Thoracic aorta (tissue), 2 donors: ENCODE data around the gene CNTN4. TPM values are rescaled to one million over a fixed set of nuclear protein-coding genes. Genes with fewer than 3 reads are reported as not detected.

Experiments
- ATAC-seq: fragments of 150-250 bp; one replicate; pipeline ENCODE4 v1.8.0; 2017; ENCODE audit warnings: low read depth; ENCODE audit not compliant: insufficient number of reproducible peaks, low FRiP score
- DNase-seq: peaks from one replicate; pipeline ENCODE4 v3.0.0-alpha.2; 2020; ENCODE audit warnings: low spot score
- H3K27ac ChIP-seq, 2 donors: fragments of 200-600 bp; sonication (generic); 1 replicate in 1 of 2; 2 replicates in 1 of 2; pipeline ENCODE4 v1.5.1; 2016; ENCODE audit warnings: mild to moderate bottlenecking in 2 of 2, moderate library complexity in 2 of 2
- H3K27me3 ChIP-seq: fragments of 200-600 bp; sonication (generic); replicated peaks from 2 replicates; pipeline ENCODE4 v1.6.0; 2016; ENCODE audit warnings: mild to moderate bottlenecking; ENCODE audit not compliant: insufficient read depth
- H3K36me3 ChIP-seq: fragments of 200-600 bp; sonication (generic); one replicate; pipeline ENCODE4 v1.5.1; 2016
- H3K4me1 ChIP-seq, 2 donors: fragments of 200-600 bp; sonication (generic); 1 replicate in 1 of 2; 2 replicates in 1 of 2; pipeline versions ENCODE4 v1.5.1 to v1.6.0; 2016; ENCODE audit warnings: low read depth in 2 of 2, mild to moderate bottlenecking in 1 of 2; ENCODE audit not compliant: control insufficient read depth in 1 of 2
- H3K4me3 ChIP-seq: fragments of 200-600 bp; sonication (generic); 2 replicates; pipeline ENCODE4 v1.5.1; 2016; ENCODE audit warnings: mild to moderate bottlenecking
- H3K9me3 ChIP-seq: fragments of 200-600 bp; sonication (generic); 2 replicates; pipeline ENCODE4 v1.5.1; 2016
- total RNA-seq, 2 donors: library from RNA; depleted of rRNA; stranded (reverse); fragments of >200 nt; gene quantifications; one replicate each; pipeline versions ENCODE4 v1.1.0 to v1.2.3, GENCODE V29; 2016
- TF ChIP-seq, protein P1 (sequence below): fragments of 200-600 bp; sonication (generic); IDR thresholded peaks from one replicate; pipeline ENCODE4 v1.5.1; 2019; ENCODE audit warnings: antibody characterized with exemption

Gene CNTN4
- total RNA-seq, 2 donors from 2014 or later = 103 to 116 TPM

DNA sequence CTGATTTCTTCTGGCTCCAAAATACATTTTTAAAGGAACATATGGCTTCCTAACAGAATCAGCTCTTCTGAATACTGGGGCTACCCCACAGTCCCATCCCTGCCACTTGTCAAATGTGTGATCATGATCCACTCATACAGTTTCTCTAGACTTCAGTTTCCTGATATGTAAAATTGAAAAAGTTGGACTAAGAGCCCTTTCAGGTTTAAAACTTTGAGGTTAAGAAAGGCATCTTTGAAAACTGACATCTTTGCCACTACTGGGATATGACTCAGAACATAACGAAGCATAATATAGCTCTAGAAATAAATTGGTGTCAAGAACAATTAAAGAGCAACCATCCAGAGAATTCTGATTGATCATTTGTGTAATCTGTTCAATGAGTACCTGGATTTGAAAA, 763.3 kb downstream of the CNTN4 start:
- Histone ChIP-seq H3K27me3 (no peaks in the 10 kb centered on the region), H3K4me1 (no peaks in the 10 kb centered on the region), H3K9me3 (no peaks in the 10 kb centered on the region), H3K4me3 (no peak overlapping the region), H3K27ac (no peak overlapping the region), H3K36me3 (no peaks in the 10 kb centered on the region)
- ATAC-seq (no peak), DNase-seq (no peak)
- TF ChIP-seq, protein P1, sequence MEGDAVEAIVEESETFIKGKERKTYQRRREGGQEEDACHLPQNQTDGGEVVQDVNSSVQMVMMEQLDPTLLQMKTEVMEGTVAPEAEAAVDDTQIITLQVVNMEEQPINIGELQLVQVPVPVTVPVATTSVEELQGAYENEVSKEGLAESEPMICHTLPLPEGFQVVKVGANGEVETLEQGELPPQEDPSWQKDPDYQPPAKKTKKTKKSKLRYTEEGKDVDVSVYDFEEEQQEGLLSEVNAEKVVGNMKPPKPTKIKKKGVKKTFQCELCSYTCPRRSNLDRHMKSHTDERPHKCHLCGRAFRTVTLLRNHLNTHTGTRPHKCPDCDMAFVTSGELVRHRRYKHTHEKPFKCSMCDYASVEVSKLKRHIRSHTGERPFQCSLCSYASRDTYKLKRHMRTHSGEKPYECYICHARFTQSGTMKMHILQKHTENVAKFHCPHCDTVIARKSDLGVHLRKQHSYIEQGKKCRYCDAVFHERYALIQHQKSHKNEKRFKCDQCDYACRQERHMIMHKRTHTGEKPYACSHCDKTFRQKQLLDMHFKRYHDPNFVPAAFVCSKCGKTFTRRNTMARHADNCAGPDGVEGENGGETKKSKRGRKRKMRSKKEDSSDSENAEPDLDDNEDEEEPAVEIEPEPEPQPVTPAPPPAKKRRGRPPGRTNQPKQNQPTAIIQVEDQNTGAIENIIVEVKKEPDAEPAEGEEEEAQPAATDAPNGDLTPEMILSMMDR = no peak

DNA sequence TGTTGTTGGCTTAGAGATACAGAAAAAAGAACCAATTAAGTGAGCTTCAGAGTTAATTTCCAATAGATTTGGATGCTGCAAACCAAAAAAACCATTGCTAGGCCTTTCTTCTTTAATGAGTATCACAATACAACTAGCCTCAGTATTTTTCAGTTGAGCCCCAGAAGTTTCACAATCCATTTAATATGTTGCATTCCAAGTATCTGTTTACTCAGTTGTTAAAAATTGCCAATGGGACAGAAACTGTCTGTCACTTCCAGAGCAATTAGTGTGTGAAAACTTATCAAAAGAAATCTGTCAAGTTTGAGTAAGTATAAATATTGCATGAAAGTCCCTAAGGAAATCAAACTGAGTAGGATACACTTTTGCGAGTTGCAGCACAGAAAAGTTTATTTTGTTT, 763.7 kb downstream of the CNTN4 start:
- no peaks in the 10 kb centered on the region for H3K9me3 ChIP-seq
- no peak overlapping the region for H3K27ac ChIP-seq
- ATAC-seq (no peak), DNase-seq (no peak)
- TF ChIP-seq, protein P1 = no peak
- no peaks in the 10 kb centered on the region for H3K27me3 ChIP-seq
- no peaks in the 10 kb centered on the region for H3K36me3 ChIP-seq
- H3K4me3 ChIP-seq = no peak overlapping the region
- H3K4me1 ChIP-seq = no peaks in the 10 kb centered on the region

DNA sequence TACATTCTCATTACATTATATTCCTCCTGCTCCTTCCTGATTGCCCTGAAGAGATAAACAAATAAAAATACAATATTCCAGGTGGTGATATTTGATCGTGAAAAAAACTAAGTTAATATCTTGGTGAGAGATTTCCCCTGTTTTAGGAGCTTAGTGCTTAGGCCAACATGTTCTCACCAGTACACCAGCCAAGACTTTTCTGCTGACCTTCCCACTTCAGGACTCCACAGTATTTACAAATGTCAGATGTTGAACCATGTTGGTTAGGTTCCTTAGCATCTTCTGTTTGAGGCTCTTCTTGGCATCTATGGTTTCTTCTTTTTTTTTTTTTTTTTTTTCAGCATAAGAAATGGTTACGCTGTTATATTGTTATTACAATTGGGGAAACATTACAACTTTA, 764.5 kb downstream of the CNTN4 start:
- no peak for ATAC-seq

DNA sequence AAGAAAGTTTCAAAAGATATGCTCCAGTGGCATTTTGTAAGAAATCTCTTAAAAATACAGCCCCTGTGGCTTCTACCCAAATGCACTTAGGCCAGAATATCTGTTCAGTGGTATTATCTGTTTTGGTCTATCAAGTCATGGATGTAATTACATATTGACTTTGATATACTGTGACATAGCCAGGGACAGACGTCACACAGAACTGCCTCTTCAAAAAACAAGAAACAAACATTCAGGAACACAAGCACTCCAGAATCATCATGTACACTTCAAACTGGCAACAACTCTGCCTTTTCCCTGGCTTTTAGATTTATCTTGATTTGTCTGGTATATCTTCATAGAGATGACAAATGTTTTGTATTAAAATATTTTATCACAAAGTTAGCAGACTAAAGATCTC, 771.2 kb downstream of the CNTN4 start:
- Histone ChIP-seq H3K36me3 (peaks cover 5% of the 10 kb centered on the region), H3K4me1 (peaks cover 20 to 21% of the 10 kb centered on the region in 2 donors), H3K9me3 (no peaks in the 10 kb centered on the region), H3K27ac (no peak overlapping the region), H3K27me3 (no peaks in the 10 kb centered on the region), H3K4me3 (no peak overlapping the region)
- DNase-seq (no peak), ATAC-seq (no peak)
- TF ChIP-seq, protein P1 = no peak

More for the DNA sequence above, 764.5 kb downstream of the CNTN4 start:
- TF ChIP-seq, protein P1 = no peak
- Histone ChIP-seq H3K27ac (no peak overlapping the region), H3K9me3 (no peaks in the 10 kb centered on the region), H3K27me3 (no peaks in the 10 kb centered on the region), H3K36me3 (peaks cover 5% of the 10 kb centered on the region), H3K4me3 (no peak overlapping the region), H3K4me1 (no peaks in the 10 kb centered on the region)
- no peak for DNase-seq

DNA sequence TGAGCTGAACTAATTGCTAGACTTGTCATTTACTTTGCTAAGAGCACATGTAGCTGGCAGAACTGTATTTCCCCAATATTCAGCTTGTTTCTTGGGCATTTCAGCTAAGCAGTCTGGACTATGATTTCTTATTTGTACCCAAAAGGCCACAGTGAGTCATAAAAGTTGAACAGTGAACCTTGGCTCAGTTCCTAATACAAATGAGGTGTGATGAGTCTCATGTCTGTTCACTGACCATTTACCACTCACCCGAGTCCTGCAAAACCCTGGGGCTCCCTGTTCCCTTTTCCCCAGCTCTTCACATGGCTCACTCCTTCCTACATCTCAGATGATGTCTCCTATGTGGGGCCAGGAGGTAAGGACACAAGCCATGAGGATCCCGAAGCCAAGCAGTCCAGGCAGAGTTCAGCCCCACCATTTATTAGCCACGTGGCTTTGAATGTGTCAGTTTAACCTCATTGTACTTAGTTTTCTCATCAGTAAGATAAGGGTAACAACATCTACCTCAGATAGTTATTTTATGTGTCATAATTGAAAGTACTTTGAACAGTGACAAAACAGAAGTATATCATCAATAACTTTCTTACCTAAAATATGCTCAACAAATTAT, 772.2 kb downstream of the CNTN4 start:
- Histone ChIP-seq H3K4me1 (peaks cover 20 to 23% of the 10 kb centered on the region in 2 donors), H3K27me3 (no peaks in the 10 kb centered on the region), H3K27ac (no peak overlapping the region), H3K4me3 (no peak overlapping the region), H3K9me3 (no peaks in the 10 kb centered on the region), H3K36me3 (peaks cover 5% of the 10 kb centered on the region)
- no peak for ATAC-seq
- TF ChIP-seq, protein P1 = no peak
- no peak for DNase-seq
